ENCODE data around the gene NFKB2.

The NFKB2 gene

DNA sequence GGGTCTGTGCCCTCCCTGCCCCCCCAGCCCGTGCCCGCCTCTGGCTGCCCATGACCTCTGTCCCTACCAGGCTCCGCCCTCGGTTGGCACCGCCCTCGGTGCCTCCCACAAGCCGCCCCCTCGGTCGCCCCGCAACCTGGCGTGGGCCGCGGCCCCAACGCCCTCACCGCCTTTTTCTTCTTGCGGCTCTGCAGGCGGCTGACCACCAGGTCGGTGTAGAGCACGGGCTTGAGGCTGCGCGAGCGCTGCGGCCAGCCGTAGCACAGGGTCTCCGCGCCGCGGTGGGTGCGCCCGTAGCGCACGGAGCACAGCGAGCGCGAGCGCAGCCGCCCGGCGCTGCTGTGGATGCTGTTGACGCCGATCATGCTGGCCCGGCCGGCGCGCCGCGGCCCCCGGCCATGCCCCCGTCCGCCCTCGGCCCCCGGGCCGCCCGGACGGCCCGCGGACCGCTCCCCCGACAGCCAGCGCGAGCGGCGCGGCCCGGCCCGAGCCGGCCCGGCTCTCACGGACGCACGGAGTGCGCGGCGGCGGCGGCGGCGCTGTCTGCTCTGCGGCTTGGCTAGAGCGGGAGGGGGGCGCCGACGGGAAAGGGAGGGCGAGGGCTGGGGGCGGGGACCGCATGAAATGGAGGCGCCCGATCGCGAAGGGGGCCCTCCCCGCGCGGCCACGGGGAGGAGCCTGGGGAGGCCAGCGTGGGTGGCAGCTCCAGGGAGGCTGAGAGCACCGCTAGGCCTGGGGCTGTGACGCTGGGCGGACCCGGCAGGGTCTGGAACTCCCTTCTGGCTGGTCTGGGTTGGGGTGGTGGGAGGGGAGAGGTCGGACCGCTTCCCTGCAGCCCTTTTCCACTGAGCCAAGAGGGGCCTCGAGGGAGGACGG, 13.5 kb downstream of the NFKB2 start:
- DNase-seq (ENCODE audit: low spot score) = no peak

DNA sequence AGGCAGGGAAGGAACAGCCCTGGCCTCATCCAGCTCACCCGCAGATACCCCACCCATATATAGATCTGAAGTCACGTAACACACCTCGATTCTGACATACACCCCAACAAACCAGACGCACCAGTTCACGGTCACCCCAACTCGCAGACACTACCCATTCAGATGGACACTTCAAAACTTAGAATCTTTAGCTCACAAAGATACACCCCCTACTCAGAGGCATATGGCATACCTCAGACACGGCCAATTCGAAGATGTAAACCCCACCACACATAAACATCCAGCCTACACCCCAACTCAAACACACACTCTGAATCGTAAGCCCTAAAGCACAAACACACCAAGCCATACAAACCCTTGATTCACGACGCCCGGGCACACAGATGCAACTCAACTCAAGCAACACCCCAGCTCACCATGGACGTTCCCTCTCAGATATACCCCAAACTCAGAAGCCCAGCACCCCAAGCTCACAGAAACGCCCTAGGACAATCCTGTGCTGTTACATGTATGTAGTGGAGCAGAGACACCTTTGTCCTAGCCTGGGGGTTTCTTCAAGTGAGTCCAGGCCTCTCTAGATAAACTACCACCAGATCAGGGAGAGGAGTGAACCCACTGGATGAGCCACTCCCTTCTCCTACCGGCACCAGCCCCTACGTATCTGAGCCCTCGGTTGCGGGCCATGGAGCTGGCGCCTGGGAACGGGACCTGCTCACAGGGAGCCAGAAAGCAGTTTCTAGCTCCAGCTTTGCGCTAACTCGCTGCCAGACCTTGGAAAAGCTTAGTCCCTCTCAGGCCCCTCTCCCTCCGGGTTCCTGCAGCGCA, 14.3 kb downstream of the NFKB2 start:
- no peak for DNase-seq (ENCODE audit: low spot score)

DNA sequence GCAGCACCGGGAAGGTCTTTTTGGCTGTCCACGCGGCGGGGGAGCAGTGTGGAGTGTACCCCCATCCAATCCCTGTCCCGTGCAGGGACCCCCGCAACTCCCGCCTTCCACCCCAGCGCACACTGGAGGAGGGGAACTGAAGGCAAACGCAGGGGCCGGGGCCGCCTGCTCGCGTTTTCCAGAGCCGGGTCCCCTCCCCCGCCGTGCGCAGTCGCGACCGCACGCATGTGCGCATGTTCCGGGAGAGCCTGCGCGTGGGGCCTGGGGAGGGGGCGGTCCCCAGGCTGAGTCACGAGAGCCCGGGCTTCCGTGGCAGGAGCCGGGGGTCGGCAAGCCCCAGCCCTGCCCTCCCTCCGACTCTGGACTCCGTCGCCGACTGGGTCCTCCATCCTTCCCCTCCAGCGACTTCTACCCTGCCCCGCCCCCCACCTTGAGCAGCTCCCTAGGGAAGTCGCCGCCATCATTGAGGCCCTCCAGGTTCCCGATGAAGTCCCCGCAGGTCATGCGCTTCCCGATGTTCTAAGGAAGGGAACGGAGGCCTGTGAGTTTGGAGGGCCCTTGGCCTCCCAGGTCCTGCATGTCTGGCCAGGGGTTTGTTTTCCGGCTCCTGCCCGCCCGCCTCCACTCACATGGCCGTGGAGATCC, 15.0 kb downstream of the NFKB2 start:
- no peak for DNase-seq (ENCODE audit: low spot score)

DNA sequence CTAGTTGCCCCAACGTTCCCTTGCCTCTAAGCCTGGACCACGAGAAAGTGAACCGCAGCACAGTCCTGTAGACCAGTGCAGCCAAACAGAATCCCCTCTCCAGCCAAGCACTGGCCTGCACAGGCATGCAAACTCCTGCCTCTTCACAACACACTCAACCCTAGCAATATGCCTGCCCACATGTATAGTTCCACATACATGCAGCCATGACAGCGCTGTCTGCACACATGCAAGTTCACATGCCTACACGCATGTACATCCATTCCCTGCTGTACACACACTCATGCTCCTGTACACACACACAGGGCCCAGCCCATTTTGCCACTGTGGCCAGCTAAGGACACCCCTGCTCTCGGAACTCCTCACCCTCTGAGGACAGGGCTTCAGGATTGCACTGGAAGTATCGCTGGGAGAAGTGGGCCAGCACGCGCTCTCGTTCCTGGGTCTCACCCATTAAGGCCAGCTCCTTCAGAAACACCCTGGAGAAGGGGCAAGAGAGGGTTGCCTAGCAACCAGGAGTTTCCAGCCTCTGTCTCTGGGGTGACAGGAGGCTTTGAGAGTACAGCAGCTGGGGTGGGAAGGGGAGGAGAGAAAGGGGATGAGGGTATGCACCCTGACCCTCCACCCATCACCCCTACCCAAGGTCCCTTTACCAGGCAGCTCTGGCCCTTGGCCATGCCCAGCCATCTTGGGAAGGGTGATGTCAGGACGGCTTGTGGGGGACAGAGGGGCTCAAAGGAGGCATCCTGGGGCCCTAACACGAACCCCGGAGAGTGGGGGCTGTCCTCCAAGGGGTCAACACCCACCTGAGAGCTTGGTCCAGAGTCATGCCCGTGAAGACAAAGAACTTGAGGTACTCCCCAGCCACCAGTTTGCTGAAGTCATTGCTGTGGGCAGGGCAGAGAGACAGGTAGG, 16.1 kb downstream of the NFKB2 start:
- no peak for DNase-seq (ENCODE audit: low spot score)

DNA sequence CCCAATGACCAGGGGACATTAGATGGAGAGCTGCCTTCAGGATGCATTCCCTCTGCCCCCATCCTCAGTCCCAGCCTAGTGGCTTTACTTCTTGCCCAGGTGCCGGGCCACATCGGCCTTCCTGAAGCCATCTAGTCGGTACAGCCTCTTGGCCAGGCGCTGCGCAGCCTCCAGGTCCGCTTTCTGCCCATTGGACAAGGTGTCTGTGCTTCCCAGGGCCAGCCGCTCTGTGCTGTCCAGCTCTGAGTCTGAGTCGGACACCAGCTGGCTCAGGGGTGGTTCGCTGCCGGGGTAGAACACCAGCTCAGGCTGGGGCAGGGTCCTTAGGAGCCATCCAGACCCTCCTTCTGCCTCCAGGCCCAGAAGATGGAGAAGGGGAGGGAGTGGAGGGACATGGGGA, 16.8 kb downstream of the NFKB2 start:
- no peak for DNase-seq (ENCODE audit: low spot score)

DNA sequence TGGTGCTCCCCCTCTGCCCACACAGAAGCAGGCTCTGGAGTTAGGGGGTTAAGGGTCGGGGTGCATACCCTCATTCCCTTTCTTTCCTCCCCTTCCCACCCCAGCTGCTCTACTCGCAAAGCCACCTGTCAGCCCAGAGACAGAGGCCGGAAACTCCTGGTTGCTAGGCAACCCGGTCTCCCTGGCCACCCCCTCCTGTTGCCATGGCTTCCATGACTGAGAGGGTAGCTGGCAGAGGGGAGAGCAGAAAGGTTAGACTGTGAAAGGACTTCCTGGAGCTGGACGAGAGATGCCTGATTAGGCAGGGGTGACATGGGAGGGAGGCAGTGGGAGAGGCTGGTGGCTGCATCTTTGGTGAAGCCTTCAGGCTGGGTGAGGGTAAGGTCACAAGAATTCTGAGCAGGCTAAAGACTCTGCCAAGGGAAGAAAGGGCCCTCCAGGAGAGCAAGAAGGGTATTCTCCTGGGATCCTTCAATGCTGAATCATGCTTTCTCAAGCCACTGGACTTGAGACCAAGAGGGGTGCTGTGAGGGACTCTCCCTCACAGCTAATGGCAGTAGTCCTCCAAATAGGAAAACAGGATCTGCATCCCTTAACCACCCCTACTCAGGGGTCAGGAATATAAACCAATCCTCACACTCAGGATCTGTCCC, 17.7 kb downstream of the NFKB2 start:
- DNase-seq (ENCODE audit: low spot score) = no peak

DNA sequence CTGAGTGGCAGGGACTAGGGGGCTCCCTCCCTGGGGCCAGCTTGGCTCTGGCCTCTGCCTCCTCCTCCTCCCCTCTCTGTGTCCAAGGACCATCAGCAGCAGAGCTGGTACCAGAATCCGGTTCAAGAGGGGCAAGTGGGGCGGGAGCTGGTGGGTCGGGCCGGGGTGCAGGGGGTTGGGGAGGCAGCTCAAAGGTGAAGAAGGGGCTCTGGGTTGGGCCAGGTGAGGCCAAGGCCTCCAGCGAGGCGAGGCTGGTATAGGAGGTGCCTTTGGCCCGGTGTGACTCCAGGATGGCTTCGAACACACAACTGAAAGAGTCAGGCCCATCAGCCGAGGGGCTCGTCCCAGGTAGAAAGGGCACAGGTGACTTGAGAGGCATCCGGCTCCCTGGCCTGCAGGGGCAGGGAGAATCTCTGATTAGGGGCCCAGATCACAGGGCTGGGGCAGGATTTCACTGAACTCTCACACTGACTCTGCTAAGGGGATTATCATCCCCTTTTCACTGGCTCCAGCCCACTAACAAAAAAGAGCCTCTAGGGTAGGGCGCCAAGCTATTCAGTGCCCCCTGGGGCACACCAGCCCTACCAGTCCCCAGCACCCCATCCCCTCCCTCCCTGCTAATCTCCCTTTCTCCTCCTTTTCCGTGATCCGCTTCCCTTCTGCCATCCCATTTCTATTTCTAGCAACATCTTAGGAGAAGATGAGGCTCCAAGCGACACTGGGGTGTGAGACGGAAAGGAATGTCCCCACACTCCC, 18.5 kb downstream of the NFKB2 start:
- DNase-seq (ENCODE audit: low spot score) = no peak

DNA sequence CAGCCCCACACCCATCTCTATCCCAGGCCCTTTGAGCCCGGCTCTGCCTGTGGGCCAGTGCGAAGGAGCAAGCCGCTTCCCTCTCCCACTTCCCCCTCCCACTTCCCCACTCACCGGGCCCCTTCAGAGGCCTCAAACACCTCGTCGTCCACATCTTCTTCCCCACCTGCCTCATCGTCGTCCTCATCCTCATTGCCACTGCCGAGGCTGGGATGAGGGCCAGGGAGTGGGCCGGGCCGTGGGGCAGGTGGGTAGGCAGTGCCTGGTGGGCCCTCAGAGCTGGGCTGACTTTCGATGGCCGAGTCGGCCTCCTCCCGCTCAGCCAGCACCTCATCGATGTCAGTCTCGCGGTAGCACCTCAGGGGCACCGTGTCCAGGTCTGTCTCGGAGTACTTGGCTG, 19.2 kb downstream of the NFKB2 start:
- DNase-seq (ENCODE audit: low spot score) = no peak

DNA sequence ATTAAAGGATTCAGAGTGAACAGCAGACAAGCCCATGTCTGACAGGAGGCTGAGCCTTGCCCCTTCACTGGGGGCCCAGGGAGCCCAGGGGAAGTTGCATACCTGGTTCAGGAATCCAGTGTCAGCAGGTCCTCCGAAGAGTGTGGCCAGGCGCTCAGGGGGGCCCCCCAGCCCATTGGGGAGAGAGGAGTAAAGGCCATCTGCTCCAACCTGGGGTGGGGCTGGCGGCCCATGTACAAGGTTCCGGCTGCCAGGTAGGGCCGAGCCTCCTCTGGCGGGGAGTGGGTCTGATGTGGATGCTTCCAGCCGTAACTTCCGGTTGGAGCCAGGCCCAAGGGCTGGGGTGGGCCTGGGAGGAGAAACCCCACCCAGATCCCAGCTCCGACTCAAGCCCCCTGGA, 20.8 kb downstream of the NFKB2 start:
- DNase-seq (ENCODE audit: low spot score) = no peak

DNA sequence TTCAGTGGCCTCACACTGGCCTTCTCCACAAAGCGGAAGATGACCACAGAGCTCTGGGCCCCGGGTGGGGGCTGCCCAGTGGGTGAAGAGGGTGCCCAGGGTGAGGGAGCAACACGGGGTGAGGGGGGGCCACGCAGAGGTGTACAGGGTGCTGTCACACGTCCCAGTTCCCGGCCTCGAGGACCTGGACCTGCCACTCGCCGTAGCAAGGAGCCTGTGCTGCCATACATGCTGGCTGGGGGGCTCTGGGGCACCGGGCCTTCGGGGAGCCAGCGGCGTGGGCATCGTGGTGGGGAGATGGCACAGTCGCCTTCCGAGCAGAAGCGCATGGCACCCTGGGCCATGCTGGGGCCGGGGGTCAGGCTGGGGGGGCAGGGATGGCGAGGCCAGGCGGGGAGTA, 21.2 kb downstream of the NFKB2 start:
- no peak for DNase-seq (ENCODE audit: low spot score)

DNA sequence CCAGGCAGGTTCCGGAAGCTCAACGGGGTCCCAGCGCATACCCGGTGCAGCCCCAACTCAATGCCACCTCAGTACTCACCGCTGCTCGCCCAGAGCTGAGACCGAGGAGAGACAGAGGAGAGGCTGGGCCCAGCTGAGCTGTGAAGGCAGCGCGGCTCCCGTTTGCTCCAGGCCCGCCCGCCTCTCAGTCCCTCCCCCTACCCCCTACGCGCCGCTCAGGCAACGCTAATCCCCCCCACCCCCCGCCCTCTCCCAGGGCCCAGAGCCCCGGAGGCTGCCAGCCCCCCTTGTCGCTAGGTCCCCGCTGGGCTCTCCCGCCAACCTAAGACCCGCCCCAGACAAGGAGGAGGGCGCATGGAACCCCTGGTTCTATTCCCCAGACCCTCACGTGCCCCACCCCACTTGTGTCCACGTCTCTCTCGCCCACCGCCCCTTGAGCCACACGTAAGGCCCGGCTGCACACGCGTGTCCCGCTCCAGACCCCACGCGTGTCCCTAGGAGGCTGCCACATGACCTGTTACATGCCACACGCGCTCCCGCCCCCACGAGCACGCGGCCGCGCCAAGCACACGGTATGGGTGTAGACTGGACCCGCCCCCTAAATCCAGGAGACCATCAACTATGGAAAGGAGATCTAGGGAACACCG, 23.2 kb downstream of the NFKB2 start, which contains the start of gene PSD:
Gene PSD (minus strand): TSS at position 164 of the 647 bp plus-strand sequence. CDS start 1,747 bp downstream, outside the sequence.
- no peak for DNase-seq (ENCODE audit: low spot score)

DNA sequence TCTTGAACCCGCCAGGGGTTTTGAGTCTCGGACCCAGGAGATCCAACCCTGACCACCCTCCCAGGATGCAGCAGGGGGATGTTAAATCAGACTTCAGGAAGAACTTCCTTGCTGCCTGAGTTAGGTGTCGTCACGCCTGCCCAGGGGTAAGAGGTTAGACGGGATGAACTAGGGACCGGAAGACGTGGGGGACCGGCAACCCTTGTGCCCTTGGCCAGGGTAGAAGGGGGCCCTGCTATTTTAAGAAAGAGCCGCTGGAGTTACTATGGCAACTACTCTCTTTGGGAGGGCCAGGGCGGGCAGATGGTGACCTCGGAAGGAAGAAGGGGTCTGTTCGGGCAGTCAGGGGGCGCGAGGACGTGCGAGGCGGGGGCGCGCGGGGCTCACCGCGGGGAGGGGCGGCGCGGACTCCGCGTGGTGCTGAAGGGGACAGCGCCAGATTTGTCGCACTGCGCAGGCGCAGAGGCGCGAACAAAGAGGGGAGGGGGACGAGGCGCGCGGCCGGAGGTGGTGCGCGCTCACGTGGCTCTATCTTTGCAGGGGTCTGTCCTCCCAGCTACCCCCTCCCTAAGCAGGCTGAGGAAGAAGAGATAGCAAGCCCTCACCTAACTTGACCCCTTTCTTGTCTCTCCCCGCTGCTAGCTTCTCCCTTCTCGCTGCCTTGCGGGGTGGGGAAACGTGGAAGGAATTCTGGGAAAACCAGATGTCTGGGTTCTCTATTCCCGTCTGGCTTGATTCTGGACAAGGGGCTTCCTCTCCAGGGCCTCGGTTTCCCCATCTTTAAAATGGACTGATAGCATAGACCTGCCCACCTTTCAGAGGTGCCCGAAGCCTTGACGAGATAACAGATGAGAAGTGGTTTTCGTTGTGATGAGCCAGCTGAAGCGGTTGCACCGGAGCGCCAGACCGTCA, 24.0 kb downstream of the NFKB2 start:
- DNase-seq (ENCODE audit: low spot score) = peak; percentile 37

DNA sequence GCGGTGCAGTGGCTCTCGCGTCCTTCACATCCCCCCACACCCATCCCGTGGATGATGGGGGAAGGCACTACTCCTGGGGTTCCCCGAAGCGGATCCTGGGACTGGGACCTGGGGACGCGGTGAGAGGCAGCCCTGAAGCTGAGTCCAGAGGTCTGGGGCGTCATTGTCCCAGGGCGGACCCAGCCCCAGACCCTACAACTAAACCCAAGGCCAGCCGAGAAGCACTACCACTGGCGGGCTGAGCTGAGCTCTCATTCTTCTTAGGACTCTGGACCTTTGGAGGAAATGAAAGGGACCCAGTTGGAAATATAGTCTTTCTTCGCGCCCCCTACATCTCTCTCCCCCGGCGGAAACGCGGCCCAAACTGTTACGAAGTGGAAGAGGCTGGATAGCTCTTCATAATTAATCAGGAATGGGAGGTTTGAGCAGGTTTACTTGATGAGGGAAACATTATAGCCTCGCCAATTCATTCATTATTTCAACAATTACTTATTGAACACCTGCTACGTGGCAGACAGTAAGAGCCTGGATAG, 24.7 kb downstream of the NFKB2 start:
- DNase-seq (ENCODE audit: low spot score) = no peak

DNA sequence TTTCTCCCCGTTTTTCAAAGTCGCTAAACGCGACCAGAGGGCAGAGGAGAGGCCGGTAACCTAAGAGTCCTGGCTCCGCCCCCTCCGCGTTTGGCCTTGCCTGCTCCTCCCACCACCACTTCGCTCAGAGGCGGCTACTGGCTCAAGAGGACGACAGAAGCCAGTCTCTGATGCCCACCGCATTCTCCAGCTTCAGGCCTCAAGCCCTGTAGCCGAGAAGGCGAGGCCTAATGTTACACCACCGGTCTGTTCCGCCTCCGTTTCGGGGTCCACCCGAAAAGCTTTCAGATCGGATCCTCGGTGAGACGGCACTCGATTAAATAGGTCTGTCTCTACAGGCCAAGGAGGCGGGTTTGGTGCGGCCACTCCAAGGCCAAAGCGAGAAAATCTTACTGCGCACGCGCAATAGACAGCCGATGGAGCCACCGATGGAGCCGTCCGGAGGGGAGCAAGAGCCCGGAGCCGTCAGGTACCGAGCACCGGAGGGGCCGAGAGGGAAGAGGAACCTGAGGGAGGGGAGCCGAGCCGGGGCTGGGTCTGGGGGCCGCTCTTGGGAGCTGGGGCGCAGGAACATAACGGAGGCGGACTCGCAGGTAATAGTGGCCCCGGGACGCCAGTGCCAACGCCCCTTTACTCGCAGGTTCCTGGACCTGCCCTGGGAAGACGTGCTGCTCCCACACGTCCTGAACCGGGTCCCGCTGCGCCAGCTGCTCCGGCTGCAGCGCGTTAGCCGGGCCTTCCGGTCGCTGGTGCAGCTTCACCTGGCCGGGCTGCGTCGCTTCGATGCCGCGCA, 25.4 kb downstream of the NFKB2 start, which contains the start of gene FBXL15:
Gene FBXL15 (plus strand): TSS at position 123 of the 793 bp plus-strand sequence. CDS start 294 bp downstream, at position 417.
- peak; percentile 98 for DNase-seq (ENCODE audit: low spot score)

DNA sequence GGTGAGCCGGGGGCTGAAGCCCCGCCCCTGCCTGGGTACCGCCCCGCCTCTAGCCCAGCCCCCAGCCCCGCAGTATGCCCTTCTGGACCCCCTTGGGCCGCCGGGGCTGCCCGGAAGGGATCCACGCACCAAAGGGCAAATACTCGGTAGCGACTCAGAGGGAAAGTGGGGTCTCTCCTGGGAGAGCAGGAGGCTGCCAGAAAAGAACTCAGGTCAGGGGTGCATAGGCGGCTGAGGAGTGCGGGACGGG, 25.9 kb downstream of the NFKB2 start:
- DNase-seq (ENCODE audit: low spot score) = no peak

DNA sequence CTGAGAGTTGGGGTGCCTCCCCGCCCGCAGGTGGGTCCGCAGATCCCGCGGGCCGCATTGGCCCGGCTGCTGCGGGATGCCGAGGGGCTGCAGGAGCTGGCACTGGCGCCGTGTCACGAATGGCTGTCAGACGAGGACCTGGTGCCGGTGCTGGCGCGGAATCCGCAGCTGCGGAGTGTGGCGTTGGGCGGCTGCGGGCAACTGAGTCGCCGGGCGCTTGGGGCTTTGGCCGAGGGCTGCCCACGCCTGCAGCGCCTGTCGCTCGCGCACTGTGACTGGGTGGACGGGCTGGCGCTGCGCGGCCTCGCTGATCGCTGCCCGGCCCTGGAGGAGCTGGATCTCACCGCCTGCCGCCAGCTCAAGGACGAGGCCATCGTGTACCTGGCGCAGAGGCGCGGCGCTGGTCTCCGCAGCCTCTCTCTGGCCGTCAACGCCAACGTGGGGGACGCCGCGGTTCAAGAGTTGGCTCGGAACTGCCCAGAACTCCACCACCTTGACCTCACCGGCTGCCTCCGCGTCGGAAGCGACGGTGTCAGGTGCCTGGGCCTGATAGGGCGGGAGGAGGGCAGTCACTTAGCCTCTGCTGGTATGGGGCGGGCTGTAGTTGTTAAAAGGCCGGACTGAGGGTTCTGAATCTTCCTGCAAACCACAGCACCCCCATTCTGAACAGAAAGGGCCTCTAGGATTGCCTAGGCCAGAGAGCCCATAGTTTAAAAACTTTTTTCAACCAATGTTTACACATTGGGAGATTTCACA, 26.4 kb downstream of the NFKB2 start:
- DNase-seq (ENCODE audit: low spot score) = peak; percentile 50

Measured in hematopoietic multipotent progenitor cell treated with erythropoietin and hydrocortisone succinate and interleukin-3 and kit ligand, for 15 days (in vitro differentiated cells).